HG02938 (cell line): ENCODE measurements around the gene TOMT.

Experiments
- ATAC-seq: cut with Tn5 transposase; IDR thresholded peaks from one replicate; pipeline ENCODE4 v1.9.1; 2021; ENCODE audit warnings: mild to moderate bottlenecking, moderate library complexity; ENCODE audit not compliant: unreplicated experiment

TOMT gene, protein sequence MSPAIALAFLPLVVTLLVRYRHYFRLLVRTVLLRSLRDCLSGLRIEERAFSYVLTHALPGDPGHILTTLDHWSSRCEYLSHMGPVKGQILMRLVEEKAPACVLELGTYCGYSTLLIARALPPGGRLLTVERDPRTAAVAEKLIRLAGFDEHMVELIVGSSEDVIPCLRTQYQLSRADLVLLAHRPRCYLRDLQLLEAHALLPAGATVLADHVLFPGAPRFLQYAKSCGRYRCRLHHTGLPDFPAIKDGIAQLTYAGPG

GRCh38 chr11:72105888-72106287 is at the start of gene TOMT:
Gene TOMT (plus strand): TSS chr11:72105924. CDS start chr11:72105952, 28 bp downstream.
- no peak for ATAC-seq

- no peak for ATAC-seq
These were observed 47.2 kb upstream of the TOMT start for GRCh38 chr11:72058416-72059034.

GRCh38 chr11:72061739-72062396 is 43.9 kb upstream of the TOMT start:
- no peak for ATAC-seq

GRCh38 chr11:72066855-72067254 is 38.9 kb upstream of the TOMT start:
- ATAC-seq, result no peak

GRCh38 chr11:72067266-72067665 is 38.5 kb upstream of the TOMT start:
- ATAC-seq, result no peak

GRCh38 chr11:72067676-72068075 is 38.0 kb upstream of the TOMT start:
- no peak for ATAC-seq

GRCh38 chr11:72069200-72069599 is 36.5 kb upstream of the TOMT start:
- ATAC-seq, result no peak

GRCh38 chr11:72069787-72070251 is 35.9 kb upstream of the TOMT start:
- no peak for ATAC-seq

GRCh38 chr11:72070491-72070890 is 35.2 kb upstream of the TOMT start:
- ATAC-seq, result no peak

- no peak for ATAC-seq
These were observed 33.4 kb upstream of the TOMT start for GRCh38 chr11:72072348-72072747.

- no peak for ATAC-seq
These were observed 30.6 kb upstream of the TOMT start for GRCh38 chr11:72075109-72075508.

DNA sequence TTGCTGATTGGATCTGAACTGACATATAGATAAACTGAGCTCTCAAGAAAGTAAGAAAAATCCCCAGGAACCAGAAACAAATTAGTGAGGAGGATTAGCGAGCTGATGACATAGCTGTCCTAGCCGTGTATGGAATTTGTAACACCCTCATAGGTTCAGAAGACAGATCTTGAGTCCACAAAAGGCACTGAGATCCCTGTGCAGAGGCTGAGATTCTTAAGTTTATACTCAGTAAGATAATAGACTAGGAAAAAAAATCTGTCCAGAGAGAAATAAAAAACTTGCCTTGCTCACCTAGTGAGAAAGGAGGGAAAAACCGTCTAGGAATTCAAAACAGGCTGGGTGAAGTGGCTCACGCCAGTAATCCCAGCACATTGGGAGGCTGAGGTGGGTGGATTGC is 30.0 kb upstream of the TOMT start:
- ATAC-seq, result no peak

DNA sequence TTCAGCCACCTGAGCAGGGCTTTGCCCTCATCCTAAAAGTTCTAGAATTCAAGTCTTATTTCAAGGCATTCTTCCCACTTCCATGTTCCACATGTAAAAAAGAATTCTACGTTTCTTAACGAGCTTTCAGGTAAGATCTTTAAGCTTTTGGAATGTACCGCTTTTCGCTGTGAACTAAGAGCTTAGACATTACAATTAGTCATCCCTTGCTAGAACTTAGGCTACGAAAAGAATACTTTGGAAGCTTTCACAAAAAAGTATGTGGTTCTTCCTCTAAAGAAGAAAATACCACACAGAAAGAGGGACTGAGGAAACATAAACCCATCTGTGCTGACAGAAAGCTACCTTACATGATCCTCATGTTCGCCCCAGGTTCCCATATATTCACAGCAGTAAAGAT is 27.2 kb upstream of the TOMT start:
- ATAC-seq, result no peak

DNA sequence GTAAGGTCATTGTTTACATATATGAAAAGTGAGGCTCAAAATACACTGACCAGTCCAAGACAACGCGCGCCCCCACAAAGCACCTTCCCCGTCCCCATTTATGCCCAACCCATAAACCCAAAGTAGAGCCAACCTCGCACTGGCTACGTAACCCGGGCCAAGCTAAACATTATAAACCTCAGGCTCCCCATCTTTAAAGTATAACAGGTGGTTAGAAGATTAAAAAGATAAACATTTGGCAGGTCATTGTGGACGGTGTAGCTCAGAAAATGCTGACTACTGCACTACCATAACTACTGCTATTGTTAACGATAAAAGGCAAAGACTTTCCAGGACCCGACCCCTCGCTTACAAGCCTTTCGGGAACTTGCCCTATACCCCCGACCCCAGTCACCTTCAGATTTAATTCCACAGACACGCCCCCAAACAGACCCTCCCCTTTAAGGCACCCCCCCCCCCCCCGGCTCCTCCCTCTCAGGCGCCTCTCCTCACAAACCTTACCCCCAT is 25.9 kb upstream of the TOMT start:
- ATAC-seq, result no peak

GRCh38 chr11:72080326-72081183 is 25.2 kb upstream of the TOMT start, which contains the start of the genes LRRC51 and NUMA1:
Gene LRRC51 (plus strand): TSS chr11:72080850. CDS start chr11:72089084, 8,234 bp downstream.
Gene NUMA1 (minus strand): TSS chr11:72080542. CDS start chr11:72035943, 44,599 bp downstream.
- peak; percentile 96 for ATAC-seq

- no peak for ATAC-seq
These were observed 24.5 kb upstream of the TOMT start for GRCh38 chr11:72081184-72081644.

DNA sequence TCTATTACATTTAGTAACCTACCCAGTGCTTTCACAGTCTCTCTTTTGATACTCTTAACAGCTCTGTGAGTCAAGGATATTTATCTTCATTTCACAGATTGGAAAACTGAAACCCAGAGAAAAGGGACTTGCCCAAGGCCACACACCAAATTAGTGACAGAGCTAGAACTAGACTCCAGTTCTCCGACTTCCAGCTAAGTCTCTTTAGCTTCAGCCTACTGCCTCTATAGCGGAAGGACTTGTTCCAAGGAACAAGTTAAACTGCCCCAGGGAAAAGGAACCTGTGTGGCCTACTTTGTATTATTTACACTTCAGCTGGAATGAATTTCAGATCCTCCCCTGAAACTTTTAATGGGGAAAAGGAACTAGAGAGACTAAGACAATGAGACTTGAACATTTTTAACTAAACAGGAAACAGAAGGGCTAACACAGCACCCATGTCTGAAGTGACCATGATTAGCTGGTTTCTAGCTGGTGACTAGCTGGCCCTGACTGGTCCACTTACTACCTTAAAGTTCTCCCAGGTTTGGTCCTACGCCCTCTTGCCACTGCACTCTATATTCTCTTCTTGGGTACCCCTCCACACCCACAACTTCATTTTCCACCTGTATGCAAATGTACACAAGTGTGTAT is 23.8 kb upstream of the TOMT start:
- ATAC-seq, result no peak

GRCh38 chr11:72083414-72083813 is 22.3 kb upstream of the TOMT start:
- no peak for ATAC-seq

DNA sequence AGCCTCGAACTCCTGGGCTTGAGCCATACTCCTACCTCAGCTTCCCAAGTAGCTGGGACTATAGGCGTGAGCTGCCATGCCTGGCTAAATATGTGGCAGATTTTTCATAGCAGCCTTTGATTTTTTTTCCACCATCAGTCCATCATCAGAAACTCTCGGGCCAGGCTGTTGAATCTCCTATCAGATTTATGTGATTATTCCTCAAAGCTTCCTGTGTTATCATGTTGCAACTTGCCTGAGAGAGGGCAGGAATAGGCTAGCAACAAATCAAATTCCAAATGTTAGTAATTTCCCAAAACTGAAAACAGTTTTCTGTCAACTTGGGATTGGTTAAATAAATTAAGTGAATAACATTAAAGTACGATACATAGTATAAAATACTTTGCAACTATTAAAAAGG is 21.6 kb upstream of the TOMT start:
- no peak for ATAC-seq

GRCh38 chr11:72084965-72085364 is 20.8 kb upstream of the TOMT start:
- ATAC-seq, result no peak
